ENCODE data around the gene THSD7A.

Gene THSD7A

DNA sequence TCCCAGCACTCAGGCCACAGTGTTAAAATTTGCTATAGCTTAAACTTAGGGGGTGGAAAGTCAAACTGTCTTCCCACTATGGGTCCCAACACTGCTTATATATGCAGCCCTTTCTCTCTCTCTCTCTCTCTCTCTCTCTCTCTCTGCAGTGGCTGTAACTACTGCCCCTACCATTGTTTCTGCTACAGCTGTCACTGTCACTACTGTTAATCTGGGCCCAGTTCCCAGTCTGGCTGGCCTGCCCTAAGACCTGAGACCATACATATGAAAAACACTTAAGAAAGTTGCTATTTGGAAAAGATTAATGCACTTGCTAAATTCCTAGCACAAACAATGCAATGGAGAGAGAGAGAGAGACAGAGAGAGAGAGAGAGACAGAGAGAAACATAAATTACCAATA lies 78.6 kb downstream of the THSD7A start:
- DNase-seq (ENCODE audit: low read depth in 4 of 4, low spot score in 1 of 4): no peak

GRCh38 chr7:11751807-11752389 lies 80.1 kb downstream of the THSD7A start:
- DNase-seq (ENCODE audit: low read depth in 4 of 4, low spot score in 1 of 4): no peak

- DNase-seq (ENCODE audit: low read depth in 4 of 4, low spot score in 1 of 4): no peak
Measured at GRCh38 chr7:11751315-11751714, 80.7 kb downstream of the THSD7A start.

- no peak for DNase-seq (ENCODE audit: low read depth in 4 of 4, low spot score in 1 of 4)
Measured at GRCh38 chr7:11750191-11750590, 81.8 kb downstream of the THSD7A start.

- no peak for DNase-seq (ENCODE audit: low read depth in 4 of 4, low spot score in 1 of 4)
Measured at GRCh38 chr7:11749629-11750028, 82.4 kb downstream of the THSD7A start.

GRCh38 chr7:11748884-11749283 lies 83.1 kb downstream of the THSD7A start:
- no peak for DNase-seq (ENCODE audit: low read depth in 4 of 4, low spot score in 1 of 4)

GRCh38 chr7:11747715-11748485 lies 84.1 kb downstream of the THSD7A start:
- no peak for DNase-seq (ENCODE audit: low read depth in 4 of 4, low spot score in 1 of 4)

GRCh38 chr7:11746591-11746990 lies 85.4 kb downstream of the THSD7A start:
- DNase-seq (ENCODE audit: low read depth in 4 of 4, low spot score in 1 of 4): no peak

GRCh38 chr7:11743548-11743947 lies 88.5 kb downstream of the THSD7A start:
- DNase-seq (ENCODE audit: low read depth in 4 of 4, low spot score in 1 of 4): no peak

DNA sequence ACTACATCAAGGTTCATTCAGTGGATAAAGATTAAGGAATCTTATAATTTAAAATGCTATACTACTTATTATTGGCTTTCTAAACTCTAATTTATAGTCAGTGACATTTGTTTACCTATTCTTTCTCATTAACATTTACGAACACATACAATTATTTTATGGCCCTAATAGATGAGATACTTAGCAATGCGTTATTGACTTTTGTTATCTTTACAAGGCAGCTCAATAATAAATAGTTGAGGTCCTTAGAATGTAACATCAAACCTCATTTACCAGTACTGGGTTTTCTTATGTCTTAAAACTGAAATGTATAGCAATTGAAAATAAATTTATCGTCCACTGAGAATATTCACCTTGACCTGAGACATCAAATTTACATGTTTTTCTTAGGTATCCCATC lies 89.0 kb downstream of the THSD7A start:
- DNase-seq (ENCODE audit: low read depth in 4 of 4, low spot score in 1 of 4): no peak

- DNase-seq (ENCODE audit: low read depth in 4 of 4, low spot score in 1 of 4): no peak
Measured at GRCh38 chr7:11742496-11742895, 89.5 kb downstream of the THSD7A start.

DNA sequence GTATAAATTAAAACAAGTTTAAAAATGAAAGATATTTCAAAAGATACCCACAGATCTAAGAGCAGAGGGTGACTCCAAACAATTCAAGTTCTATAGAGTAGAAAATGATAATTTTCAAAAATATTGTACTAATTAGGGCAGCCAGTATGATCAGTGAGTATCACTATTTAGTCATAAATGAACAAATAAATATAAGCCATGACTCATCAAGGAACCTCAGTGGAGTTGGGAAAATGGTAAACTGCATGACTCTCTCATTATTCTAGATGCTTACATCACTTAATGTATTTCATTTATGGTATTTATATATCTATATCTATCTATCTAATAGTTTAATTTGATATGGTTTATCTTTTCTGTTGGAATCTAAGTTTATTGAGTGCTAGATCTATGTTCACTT lies 94.3 kb downstream of the THSD7A start:
- no peak for DNase-seq (ENCODE audit: low read depth in 4 of 4, low spot score in 1 of 4)

DNA sequence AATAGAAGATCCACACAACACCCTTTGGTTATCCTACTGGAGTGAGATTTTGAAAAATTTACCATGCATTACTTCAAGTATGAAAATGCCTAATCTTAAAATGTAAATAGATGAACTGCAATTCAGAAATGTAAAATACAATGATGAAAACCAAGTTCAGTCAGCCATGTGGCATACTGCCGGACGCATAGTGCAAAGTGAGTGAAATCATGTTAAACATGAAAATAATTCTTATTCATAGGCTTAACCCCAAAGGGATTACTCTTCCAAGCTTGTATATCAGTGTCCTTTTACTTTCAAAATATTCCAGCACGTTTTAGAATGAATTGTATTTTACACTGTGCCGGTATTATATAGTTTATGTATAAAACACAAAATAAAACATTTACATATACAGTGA lies 99.8 kb downstream of the THSD7A start:
- no peak for DNase-seq (ENCODE audit: low read depth in 4 of 4, low spot score in 1 of 4)

DNA sequence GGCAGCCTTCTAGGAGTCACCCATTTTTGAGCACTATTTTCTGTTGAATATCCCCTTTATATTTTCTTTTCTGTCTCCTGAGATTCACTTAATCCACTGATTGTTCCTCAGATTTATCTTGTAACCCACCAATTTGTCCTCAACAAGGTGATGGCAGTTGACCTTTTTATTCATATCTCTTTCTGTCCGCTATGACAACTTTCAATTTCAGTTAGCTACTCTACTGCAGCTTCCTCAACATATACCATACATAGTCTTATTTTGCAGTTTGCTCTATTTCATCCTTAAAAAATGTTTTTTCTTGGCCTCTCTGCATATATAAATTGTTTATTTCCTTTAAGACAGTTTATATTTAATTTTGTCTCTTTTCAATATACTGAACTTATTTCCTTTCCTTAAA lies 101.3 kb downstream of the THSD7A start:
- no peak for DNase-seq (ENCODE audit: low read depth in 4 of 4, low spot score in 1 of 4)

DNA sequence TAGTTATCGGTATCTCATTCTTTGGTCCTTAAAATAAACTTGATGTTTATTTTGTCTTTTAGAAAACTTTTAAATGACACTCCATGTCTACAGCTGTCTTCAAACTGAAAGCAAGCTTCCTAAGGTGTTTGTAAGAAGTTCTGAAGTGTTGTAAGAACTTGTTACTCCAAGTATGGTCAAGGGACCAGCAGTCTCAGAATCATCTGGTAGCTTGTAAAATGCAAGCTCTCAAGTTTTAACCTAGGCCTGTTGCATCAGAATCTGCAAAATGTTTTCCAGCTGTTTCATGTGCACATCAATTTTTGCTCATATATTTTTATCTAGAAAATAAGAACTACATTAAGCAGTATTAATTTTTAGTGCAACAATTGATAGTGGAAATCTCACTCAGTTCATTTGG lies 104.1 kb downstream of the THSD7A start:
- no peak for DNase-seq (ENCODE audit: low read depth in 4 of 4, low spot score in 1 of 4)

- DNase-seq (ENCODE audit: low read depth in 4 of 4, low spot score in 1 of 4): no peak
Measured at GRCh38 chr7:11726794-11727155, 105.2 kb downstream of the THSD7A start.

- DNase-seq (ENCODE audit: low read depth in 4 of 4, low spot score in 1 of 4): no peak
Measured at GRCh38 chr7:11726001-11726793, 105.8 kb downstream of the THSD7A start.

- DNase-seq (ENCODE audit: low read depth in 4 of 4, low spot score in 1 of 4): no peak
Measured at GRCh38 chr7:11716185-11716584, 115.8 kb downstream of the THSD7A start.

DNA sequence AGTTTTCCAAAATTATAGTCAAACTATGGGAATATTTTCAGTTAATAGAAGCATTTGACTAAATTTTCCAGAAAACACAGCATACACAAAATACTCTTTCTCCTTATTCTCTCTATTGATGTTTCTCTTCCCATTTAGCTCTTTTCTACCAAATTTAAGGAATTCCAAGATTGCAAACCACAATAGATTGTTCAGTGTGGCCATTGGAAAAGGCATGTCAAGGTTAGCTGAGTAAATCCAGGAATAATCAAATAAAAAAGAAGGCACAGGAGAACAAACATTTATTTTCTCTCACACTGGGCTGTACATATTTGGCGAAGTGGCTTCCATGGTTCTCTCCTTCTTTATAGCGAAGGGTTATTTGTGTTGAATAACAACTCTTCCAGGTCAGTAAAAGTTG lies 117.3 kb downstream of the THSD7A start:
- no peak for DNase-seq (ENCODE audit: low read depth in 4 of 4, low spot score in 1 of 4)

DNA sequence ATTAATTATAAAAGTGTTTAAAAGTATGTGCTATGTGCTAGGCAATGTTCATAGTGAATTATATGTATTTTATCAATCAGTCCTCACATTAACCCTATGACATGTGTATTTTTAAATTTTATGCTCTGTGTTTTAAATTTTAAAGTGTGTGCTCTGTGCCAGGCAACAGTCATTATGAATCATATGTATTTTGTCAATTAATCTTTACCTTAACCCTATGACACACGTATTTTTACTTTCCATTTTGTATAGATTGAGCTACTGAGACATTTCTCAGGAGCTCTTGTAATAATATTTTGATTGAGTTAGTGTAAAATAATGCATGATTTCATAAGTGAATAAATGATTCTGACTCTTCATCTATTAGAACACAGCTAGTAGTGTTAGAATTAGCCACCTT lies 117.8 kb downstream of the THSD7A start:
- no peak for DNase-seq (ENCODE audit: low read depth in 4 of 4, low spot score in 1 of 4)

DNA sequence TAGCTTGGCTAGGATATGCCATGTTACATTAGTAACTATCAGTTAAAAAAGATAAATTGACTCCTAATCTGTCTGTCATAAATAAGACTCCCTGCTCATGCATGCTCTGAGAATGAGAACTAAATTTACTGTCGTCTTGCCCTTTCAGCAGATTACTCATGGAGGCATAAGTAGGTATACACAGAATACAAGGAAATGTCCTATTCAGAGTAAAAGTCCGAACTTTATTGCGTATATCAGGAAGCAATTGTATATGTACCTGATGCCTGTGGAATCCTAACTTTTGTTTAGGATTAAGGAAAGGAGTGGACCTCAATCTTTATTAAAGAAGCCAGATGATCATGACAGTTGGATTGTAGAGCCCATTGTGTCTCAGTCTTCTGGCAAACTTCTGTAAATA lies 118.6 kb downstream of the THSD7A start:
- no peak for DNase-seq (ENCODE audit: low read depth in 4 of 4, low spot score in 1 of 4)

DNA sequence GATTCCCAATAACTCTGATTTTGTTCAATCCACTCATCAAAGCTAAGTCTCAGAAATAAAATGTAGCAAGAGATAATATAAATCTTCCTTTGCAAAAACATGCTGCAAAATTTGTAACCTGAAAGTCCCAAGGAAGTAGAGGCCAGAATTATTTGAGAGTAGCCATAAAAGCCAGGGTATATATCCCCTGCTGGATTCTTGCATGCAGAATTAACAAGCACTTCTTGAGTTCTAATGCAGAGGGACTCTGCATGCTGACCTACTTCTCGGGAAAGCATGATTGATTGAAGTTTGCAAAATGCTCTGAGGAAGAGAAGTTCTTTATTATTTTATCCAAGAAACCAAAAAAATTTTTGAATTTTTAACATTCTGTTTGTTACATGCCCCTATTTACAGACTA lies 121.6 kb downstream of the THSD7A start:
- DNase-seq (ENCODE audit: low read depth in 4 of 4, low spot score in 1 of 4): no peak

All from stimulated activated CD4-positive, alpha-beta T cell treated with anti-CD3 and anti-CD28 coated beads, Interleukin-1b, Interleukin-23, amount 100 ng/mL, for 24 hours (primary cell).